CD4-positive, alpha-beta T cell treated with Interleukin-6 at 100 ng/mL for 8 hours (primary cell): Measurements from ENCODE around the gene ALG3.
"Not testable (repeated sequence)": the region's sequence is repeated elsewhere in the genome, so short reads cannot be mapped to it uniquely, and the experiment has no call there.

Experiments
- DNase-seq: peaks from one replicate; pipeline ENCODE4 v3.0.0-alpha.2; 2020; ENCODE audit warnings: mixed read lengths, low spot score

The ALG3 gene

DNA sequence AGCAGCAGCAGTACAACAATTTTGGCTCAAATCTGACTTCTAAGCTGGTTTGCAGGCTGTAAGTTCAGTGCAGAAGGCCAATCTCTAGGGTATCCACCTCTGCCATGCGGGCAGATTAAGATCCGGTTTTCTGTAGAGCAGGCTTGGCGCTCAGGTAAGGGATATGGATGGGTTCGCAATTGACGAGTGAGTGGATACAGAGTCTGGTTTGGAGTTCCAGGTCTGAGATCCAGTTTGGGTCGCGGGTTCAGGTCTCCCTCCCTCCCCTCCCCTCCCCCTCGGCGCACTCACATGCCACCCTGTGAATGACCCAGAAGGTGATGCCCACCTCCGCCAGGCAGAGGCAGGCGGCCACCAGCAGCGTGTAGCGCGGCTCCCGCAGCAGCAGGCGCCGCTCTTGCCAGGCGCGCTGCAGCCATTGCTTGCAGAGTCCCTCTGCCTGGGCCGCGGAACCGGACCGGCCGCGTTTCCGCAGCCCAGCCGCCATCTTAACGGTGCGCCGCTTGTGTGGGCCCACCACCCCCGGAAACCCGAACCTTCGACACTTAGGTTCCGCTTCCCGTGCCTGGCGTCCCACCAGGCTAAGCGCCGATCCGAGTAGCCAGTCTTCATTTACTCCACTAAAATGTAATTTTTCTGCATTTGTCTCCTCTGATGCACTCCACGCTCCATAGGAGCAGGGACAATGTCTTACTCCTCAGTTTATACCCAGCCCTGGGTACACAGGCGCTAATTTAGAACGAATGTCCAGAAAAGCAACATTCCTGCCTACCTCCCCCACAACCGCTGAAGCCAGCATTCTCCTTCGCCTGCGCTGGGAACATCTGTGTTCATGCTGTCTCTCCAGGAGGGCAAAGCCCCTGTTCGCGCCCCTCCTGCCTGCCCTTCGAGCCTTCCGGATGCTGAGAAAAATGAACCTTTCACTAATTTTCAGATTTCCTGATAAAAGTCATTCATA lies at the start of gene ALG3:
Gene ALG3, minus strand, starts transcription at position 509 of the 958 bp plus-strand sequence. Its CDS starts 22 bp downstream, at position 487.
- peak; percentile 82 for DNase-seq

DNA sequence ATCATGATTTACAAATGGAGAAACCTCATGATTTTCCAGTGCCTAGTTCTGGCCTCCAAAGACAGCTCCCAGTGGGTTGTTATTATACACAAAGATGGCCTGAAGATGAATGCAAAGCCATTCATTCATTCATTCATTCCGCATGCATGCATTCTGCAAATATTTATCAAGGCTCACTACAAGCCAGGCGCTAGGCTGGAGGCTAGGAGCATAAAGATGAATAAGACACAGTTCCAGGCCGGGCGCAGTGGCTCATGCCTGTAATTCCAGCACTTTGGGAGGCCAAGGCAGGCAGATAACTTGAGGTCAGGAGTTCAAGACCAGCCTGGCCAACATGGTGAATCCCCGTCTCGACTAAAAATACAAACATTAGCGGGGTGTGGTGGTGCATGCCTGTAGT lies 47.9 kb upstream of the ALG3 start:
- DNase-seq, result no peak

DNA sequence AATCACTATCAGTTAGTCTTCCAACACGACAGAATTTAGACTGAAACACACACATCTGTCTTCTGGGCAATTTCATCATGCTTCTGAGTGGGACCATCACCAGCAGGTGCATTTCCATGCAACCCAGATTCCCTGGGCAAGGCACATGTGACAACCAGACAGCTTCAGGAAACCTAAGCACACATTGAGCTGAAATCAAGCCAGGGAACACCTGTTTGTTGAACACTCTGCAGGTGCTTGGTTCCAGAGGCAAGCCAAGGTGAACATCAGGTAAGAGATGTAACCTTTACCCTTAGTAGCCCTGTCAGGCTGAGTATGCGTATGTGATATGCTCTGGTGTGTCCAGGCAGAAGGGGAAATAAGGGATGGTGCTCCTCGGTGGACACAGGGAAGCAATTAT lies 47.0 kb upstream of the ALG3 start:
- DNase-seq, result no peak

DNA sequence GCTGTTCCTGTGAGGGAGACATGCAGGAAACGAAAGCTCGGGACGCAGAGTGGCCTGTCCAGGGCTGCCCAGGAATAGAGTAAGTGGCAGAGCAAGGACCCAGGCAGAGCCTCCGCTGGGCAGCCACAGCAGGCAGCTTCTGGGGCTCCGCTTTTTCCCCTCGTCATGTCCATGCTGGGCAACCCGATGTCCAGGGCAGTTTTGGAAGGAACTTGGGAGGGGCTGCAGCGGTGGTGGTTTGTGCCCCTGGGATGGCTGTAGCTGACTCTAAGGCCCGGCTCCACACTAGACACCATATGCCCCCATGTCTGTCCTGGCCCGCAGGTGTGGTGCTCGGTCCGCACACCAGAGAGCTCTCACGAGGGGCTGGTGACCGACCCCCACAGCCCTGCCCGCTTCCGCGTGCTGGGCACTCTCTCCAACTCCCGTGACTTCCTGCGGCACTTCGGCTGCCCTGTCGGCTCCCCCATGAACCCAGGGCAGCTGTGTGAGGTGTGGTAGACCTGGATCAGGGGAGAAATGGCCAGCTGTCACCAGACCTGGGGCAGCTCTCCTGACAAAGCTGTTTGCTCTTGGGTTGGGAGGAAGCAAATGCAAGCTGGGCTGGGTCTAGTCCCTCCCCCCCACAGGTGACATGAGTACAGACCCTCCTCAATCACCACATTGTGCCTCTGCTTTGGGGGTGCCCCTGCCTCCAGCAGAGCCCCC lies 43.1 kb upstream of the ALG3 start:
- DNase-seq, result no peak

DNA sequence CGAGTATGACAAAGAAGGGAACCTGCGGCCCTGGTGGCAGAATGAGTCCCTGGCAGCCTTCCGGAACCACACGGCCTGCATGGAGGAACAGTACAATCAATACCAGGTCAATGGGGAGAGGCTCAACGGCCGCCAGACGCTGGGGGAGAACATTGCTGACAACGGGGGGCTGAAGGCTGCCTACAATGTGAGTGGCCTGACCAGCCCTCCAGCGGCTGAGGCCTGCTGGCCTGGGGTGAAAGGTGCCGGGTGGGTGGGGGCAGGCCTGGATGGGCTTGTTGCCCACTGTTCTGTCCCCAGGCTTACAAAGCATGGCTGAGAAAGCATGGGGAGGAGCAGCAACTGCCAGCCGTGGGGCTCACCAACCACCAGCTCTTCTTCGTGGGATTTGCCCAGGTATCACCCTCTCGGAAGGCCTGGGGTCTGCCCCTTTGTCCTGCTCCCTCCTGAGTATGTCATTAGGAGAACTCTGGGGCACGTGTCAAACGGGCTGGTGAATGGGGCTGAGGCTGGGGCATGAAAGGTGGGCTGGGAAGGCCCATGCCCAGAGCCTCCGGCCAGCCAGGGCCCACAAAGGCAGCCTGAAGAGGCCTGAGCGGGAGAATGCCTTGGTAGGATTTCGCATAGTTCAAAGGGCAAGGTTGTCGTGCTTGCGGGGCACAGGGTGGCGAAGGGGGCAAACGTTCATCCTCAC lies 42.4 kb upstream of the ALG3 start:
- no peak for DNase-seq

DNA sequence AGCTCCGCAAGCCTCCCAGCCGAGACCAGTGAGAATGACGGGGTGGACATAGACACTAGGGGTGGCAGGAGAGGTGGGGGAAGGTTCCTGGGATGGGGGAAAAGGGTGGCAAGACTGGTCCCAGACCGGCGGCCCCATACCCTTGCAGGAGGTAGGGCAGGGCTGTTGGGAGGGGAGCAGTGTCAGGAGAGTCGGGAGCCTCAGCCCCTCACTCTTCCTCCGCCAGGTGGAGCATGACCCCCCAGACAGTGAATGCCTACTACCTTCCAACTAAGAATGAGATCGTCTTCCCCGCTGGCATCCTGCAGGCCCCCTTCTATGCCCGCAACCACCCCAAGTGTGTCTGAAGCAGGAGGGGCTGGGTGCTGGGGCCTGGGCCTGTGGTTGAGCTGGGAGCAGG lies 41.6 kb upstream of the ALG3 start:
- no peak for DNase-seq

DNA sequence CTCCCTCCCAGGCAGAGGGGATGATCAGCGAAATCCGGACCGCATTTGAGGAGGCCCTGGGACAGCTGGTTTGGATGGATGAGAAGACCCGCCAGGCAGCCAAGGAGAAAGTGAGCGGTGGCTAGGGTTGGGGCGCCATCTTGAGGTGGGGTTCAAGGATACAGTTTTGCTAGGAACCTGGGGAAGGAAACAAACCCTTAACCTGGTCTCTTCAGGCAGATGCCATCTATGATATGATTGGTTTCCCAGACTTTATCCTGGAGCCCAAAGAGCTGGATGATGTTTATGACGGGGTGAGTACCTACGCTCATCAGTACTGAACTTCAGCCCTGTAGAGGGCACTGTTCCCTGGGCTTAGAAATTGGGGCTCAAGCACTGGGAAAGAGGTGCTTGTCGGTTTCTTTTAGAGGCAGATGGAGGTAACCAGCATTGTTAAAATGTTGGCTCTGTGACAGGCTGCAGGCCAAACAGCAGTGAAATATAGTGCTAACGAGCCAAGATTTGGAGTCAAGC lies 40.7 kb upstream of the ALG3 start:
- peak; percentile 40 for DNase-seq

DNA sequence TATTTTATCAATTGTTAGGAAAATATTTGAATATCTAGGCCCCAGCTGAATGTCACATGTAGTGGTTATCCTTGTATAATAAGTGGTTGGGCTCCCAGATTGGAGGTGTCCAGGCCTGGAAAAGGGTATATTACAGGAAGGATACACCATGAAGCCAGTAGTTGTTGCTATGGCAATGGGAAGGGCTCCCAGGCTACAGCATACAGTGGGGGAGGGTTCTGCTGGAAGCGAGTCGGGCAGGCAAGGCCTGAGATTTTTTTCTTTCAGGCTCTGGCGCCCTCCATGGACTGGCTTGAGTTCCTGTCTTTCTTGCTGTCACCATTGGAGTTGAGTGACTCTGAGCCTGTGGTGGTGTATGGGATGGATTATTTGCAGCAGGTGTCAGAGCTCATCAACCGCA lies 35.9 kb upstream of the ALG3 start:
- peak; percentile 17 for DNase-seq

DNA sequence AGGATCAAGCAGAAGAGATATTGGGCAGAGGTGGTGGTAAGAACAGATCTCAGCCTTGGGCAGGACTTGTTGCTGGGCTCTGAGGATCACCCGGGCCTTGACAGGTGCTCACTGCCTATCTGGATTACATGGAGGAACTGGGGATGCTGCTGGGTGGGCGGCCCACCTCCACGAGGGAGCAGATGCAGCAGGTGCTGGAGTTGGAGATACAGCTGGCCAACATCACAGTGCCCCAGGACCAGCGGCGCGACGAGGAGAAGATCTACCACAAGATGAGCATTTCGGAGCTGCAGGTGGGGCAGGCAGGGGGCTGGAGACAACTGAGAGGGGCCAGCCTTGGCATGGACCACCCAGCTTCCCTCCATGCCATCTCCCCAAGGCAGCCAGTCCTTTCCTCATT lies 34.9 kb upstream of the ALG3 start:
- DNase-seq, result no peak

DNA sequence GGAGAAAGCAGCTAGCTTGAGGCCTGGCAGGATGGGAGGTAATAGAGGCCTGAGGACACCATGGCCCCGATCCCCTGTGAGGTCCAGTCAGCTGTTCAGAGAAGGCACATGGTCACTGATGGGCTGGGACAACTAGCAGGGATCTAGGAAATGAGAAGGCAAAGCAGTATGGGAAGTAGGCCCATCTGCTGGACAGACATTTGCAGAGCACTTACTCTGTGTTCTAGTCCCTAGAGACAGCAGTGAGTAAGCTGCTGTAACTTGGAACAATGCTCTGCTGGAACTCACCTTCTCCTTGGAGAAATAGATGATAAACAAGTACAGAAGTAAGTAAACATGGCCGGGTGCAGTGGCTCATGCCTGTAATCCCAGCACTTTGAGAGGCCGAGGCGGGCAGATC lies 34.2 kb upstream of the ALG3 start:
- DNase-seq, result no peak

DNA sequence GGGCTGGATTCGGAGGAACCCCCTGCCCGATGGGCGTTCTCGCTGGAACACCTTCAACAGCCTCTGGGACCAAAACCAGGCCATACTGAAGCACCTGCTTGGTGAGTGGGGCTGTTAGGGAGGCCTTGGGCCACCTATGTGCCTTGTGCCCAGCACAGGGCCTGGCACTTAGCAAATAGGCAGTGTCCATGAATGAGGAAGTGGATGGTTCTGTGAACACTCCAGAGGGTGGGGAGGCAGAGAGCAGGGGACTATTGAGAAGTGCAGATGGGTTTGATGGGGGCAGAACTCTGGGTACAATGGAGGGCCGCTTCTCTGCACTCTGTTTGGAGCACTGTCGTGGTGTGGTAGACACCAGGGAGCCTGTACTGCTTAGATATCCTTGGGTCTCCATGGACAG lies 28.6 kb upstream of the ALG3 start:
- no peak for DNase-seq

DNA sequence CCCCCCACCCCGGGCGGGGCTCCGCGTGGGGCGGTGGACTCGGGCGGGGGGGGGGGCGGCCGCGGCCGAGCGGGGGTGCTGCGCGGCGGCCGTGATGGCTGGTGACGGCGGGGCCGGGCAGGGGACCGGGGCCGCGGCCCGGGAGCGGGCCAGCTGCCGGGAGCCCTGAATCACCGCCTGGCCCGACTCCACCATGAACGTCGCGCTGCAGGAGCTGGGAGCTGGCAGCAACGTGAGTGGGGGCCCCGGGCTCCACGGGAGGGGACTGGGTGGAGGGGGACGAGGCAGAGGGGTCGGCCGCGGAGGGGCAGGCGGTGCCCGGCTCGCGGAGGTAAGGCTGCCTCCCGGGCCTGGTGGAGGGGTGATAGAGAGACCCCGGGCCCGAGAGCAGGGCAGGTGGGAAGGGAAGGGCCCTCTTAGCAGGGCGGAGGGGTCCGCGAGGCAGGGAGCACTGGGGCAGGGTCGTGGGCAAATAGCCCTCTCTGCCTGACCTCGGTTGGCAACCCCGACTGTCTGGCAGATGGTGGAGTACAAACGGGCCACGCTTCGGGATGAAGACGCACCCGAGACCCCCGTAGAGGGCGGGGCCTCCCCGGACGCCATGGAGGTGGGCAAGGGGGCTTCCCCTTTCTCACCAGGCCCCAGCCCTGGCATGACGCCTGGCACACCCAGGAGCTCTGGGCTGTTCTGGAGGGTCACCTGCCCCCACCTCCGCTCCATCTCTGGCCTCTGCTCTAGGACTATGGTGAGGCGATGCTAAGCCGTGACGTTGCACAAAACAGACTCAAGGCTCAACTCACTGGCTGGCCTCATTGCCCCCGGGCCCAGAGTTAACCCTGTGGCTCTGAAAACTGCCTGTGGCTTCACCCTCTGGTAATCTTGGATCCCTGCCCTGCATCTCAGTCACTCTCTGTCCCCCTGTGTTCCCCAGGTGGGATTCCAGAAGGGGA lies 27.5 kb upstream of the ALG3 start, which contains the start of gene ECE2:
Gene ECE2, plus strand, starts transcription at position 62 of the 950 bp plus-strand sequence. Its CDS starts 132 bp downstream, at position 194.
- DNase-seq, result no peak

DNA sequence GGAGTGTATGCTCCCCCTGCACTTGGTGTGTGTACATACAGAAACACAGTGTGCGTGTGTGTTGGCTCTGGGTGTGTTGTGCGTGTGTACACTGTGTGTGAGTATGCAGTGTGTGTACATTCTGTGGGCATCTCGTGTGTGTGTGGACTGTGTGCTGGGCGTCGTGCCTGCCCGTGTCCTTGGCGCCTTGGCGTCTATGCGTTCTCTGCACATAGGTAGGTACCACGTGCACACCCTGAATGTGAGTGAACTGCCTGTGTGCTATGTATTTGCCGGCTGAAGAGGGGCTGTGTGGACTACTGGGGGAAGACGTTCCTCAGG lies 26.6 kb upstream of the ALG3 start:
- no peak for DNase-seq

DNA sequence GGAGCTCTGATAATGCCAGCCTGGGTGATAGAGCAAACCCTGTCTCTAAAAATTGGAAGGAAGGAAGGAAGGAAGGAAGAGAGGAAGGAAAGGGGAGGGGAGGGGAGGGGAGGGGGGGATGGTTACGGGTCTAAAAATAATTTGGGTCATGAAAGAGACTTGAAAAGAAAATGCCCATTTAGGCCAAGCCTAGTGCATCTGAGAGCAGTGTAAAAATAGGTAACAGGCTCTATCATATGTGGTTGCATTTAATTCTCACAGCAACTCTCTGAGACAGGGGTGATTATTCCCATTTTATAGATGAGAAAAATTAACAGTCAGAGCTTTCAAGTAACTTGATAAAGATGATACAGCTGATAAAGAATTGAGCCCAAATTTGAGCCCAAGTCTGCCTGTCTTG lies 23.5 kb upstream of the ALG3 start:
- DNase-seq, result no peak

DNA sequence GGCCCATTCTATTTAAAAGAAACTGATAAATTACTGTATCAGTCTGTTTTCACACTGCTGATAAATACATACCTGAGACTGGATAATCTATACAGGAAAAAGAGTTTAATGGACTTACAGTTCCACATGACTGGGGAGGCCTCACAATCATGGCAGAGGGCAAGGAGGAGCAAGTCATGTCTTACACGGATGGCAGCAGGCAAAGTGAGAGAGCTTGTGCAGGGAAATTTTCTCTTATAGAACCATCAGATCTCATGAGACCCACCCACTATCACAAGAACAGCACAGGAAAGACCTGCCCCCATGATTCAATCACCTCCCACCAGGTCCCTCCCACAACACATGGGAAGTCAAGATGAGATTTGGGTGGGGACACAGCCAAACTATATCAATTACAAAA lies 18.5 kb upstream of the ALG3 start:
- not testable (repeated sequence) for DNase-seq

DNA sequence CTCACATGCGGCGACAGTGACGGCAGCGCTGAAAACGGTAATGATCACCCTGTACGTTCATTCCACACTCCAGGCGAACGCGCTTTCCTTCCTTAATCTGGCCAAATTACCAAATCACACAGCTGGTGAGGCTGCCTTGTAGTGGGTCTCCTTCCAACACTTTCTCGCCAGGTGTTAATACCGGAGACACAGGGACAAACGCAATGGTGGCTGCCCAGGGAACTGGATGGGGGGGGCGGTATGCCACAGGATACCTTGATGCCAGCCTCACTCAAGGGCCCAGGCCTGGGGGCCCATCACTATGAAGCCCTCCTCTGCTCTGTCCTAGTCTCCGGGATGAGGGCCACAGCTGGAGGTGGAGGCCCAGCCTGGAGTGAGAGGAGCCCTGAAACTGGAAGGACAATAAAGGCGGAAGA lies 14.0 kb upstream of the ALG3 start:
- DNase-seq, result no peak

DNA sequence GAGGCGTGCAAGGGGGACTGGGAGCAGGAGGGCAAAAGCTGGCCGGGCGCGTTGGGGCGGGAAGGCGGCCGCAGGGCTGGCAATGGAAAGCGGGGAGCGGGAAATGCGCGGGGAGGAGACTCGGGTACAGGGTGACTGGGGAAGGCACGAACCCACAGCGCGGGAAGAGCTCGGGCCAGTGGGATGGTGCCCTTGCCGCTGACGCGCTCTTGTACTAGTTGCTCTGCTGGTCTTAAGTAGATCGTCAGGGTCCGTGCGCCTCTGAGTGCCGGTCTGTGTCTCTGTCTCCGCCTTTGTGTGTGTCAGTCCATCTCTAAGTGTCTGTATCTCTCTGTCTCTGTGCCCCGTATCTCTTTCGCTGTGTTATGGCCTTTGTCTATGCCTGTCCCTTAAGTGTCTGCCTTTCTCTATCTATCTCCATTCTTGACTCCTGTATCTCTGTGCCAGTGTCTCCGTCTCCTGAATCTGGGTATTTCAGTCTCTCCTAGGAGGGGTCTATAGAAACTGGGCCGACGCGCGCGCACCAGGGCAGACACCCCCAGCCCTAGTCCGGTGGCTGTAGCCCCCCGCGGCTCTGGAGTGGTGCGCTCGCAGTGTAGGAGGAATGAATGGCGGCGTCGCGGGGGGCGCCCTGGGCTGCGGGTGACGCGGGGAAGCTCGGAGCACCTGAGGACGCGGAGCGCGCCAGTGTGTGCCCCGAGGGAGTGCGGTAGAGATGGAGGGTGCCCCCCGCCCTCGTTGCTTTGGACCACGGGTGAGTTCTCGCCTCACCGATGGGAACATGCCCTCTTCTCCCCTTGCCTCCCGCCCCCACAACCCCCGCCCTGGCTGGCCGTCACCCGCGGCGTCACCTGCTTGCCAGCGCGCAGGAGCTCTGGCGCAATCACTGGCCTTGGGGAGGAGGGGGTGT lies 13.3 kb upstream of the ALG3 start:
- no peak for DNase-seq

DNA sequence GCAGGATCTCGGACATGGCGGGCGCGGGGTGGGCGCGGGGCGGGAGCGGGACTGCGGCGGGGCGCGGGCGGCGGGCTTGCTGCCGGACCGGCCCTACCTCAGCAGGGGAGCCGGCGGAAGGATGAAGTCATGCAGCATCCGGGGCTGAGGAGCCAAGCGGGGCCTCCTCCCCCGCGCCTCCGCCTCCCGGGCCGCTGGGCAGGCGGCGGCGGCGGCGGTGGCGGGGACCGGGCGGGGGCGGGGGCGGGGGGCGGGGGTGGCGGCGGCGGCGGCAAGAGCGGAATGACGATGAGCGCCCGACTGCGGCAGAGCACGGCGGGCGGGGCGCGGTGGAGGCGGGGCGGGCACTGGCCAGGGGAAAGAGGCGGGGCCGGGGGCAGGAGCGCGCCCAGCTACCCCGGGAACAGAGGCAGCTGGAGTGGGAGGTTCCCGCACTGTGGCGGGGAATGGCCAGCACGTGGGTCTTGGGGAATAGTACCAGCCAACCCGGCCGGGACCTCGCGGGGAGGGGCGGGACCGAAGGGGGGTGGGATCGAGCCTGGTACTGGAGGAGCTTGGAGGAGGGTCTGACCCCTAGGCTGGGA lies 12.6 kb upstream of the ALG3 start, which contains the start of gene CAMK2N2:
Gene CAMK2N2, minus strand, starts transcription at position 284 of the 584 bp plus-strand sequence. Its CDS starts 268 bp downstream, at position 16.
- DNase-seq, result peak; percentile 30

DNA sequence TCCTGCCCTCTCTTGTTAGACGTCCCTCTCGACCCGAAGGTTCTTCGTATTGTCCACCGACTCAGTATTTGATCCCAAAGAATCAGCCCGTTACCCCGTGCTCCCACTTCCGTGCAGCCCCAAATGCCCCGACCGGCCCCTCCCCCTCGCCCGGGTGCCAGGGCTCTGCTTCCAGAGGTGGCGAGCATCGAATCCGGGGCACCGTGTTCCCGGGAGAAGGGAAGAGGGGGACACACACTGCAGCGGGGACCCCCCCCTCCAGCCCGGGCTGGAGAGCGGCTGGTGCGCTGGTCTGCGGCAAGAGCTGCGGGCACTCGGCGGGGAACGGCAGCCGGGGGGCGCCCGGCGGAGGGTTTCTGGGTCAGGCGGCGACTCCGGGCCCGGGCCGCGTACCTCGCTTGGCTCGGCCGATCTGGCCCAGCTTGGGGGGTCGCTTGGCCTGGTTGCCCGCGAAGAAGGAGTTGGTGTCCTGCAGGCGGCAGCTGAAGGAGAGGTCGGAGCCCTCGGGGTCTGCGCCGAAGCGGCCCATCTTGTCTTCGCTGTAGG lies 12.0 kb upstream of the ALG3 start:
- DNase-seq, result no peak
